Psoas muscle (tissue), 8 donors: ENCODE results near the gene MNX1. TPM values are rescaled to one million over a fixed set of nuclear protein-coding genes. Genes with fewer than 3 reads are reported as not detected.

Experiments
- ATAC-seq, 4 donors: fragments of 200-7000 bp; cut with Tn5 transposase; one replicate each; pipeline ENCODE4 v1.9.1; 2020; ENCODE audit warnings: moderate library complexity in 3 of 4, mild to moderate bottlenecking in 2 of 4
- DNase-seq, 2 donors: peaks; one replicate each; pipeline ENCODE4 v3.0.0-alpha.2; 2020
- H3K27ac ChIP-seq: fragments of 200-600 bp; one replicate; pipeline ENCODE4 v1.8.0; 2022
- H3K27me3 ChIP-seq, 3 donors: fragments of 200-600 bp in 1 of 3; one replicate each; pipeline versions ENCODE4 v1.6.1 to v1.8.0; 2013 to 2022; ENCODE audit warnings: low read length in 2 of 3, mild to moderate bottlenecking in 2 of 3, moderate library complexity in 1 of 3; ENCODE audit not compliant: insufficient read depth in 3 of 3
- H3K36me3 ChIP-seq, 2 donors: fragments of 200-600 bp in 1 of 2; one replicate each; pipeline versions ENCODE4 v1.6.1 to v1.8.0; 2013 to 2022; ENCODE audit warnings: low read depth in 1 of 2, mild to moderate bottlenecking in 1 of 2, moderate library complexity in 1 of 2; ENCODE audit not compliant: insufficient read depth in 1 of 2
- H3K4me1 ChIP-seq: fragments of 200-600 bp; one replicate; pipeline ENCODE4 v1.8.0; 2022
- H3K4me3 ChIP-seq: fragments of 200-600 bp; one replicate; pipeline ENCODE4 v1.8.0; 2022; ENCODE audit warnings: mild to moderate bottlenecking
- H3K9me3 ChIP-seq: fragments of 200-600 bp; one replicate; pipeline ENCODE4 v1.8.0; 2022
- CTCF ChIP-seq: fragments of 200-600 bp; IDR thresholded peaks from one replicate; pipeline ENCODE4 v1.8.0; 2022; ENCODE audit warnings: antibody characterized with exemption
- WGBS, 3 donors: extraction: QIAGEN DNeasy Blood & Tissue Kit; methylation state at CpG; one replicate each; pipeline versions ENCODE4 v1.1.6 to v1.1.7; 2013; 5-methylcytosine and 5-hydroxymethylcytosine counted together
- intact Hi-C, 2 donors: fragments of 100-400 bp; cut with DNase I; formaldehyde crosslinking; loops; one replicate each; pipeline versions ENCODE4 v1.11.0 to v1.14.2; 2022
- polyA plus RNA-seq, 3 donors: library from polyadenylated mRNA; stranded (reverse); fragments of 200-250 nt; gene quantifications; one replicate each; pipeline ENCODE4 v1.2.3, GENCODE V29; 2013
- total RNA-seq, 4 donors: library from RNA; stranded (reverse); fragmentation: NEBNext Ultra II Directional in 2 of 4; extraction: Animal tissue kit (Norgen Biotek cat#: 25700) in 2 of 4; gene quantifications; one replicate each; pipeline versions ENCODE4 v1.2.1 to v1.2.4, GENCODE V29; 2021 to 2023
- donor health status: healthy with polysubstance abuse.
- donor health status: DM: no; HTN: no; CAD: no; lungs with moderate emphysema.
- donor health status: Bipolar disorder and iron deficiency.
- donor health status: healthy.
- donor health status: DM: yes; HTN: yes; CAD: no.
- donor health status: DM: no; HTN: no; CAD: no.
- donor health status: DM: no; HTN: no; CAD: no.
- donor health status: DM: yes; HTN: yes; CAD: no.

Gene MNX1
- total and polyA plus RNA-seq, 7 donors = not detected

GRCh38 chr7:157032128-157032527 is 21.7 kb upstream of the MNX1 start:
- Histone ChIP-seq H3K27ac (no peak overlapping the region), H3K9me3 (no peaks in the 10 kb centered on the region), H3K4me3 (no peak overlapping the region), H3K4me1 (no peaks in the 10 kb centered on the region), H3K36me3 (no peaks in the 10 kb centered on the region), H3K27me3 (peaks cover 0 to 61% (median 10%) of the 10 kb centered on the region in 3 donors)
- no peak for DNase-seq
- WGBS, 3 donors = 54 to 64% (median 59%) methylated on average over 4 of the region's 4 CpGs
- no peak for TF ChIP-seq CTCF
- ATAC-seq = no peak
- intact Hi-C loops = no loop called here

GRCh38 chr7:157028199-157028903 is 17.9 kb upstream of the MNX1 start:
- Histone ChIP-seq H3K9me3 (no peaks in the 10 kb centered on the region), H3K27me3 (peaks cover 0 to 78% (median 12%) of the 10 kb centered on the region in 3 donors), H3K36me3 (no peaks in the 10 kb centered on the region), H3K27ac (no peak overlapping the region), H3K4me3 (no peak overlapping the region), H3K4me1 (no peaks in the 10 kb centered on the region)
- TF ChIP-seq CTCF = no peak
- no peak for DNase-seq
- no peak for ATAC-seq
- intact Hi-C loops = no loop called here
- WGBS, 3 donors = 45 to 51% (median 47%) methylated on average over 16 of the region's 16 CpGs

- no peaks in the 10 kb centered on the region for H3K9me3 ChIP-seq
- ATAC-seq (no peak), DNase-seq (no peak)
- H3K36me3 ChIP-seq = no peaks in the 10 kb centered on the region
- 75 to 78% (median 77%) methylated on average over 11 of the region's 11 CpGs for WGBS, 3 donors
- no peak overlapping the region for H3K4me3 ChIP-seq
- no peak overlapping the region for H3K27ac ChIP-seq
- TF ChIP-seq CTCF = no peak
- no peaks in the 10 kb centered on the region for H3K4me1 ChIP-seq
- intact Hi-C loops = no loop called here
- peaks cover 0 to 79% (median 16%) of the 10 kb centered on the region in 3 donors for H3K27me3 ChIP-seq
Measured at GRCh38 chr7:157027568-157028198, 17.2 kb upstream of the MNX1 start.

- ATAC-seq (no peak), DNase-seq (no peak)
- TF ChIP-seq CTCF = no peak
- intact Hi-C loops = no loop called here
- Histone ChIP-seq H3K9me3 (no peaks in the 10 kb centered on the region), H3K4me3 (no peak overlapping the region), H3K27ac (no peak overlapping the region), H3K4me1 (peaks cover 12% of the 10 kb centered on the region), H3K27me3 (peaks cover 0 to 93% (median 38%) of the 10 kb centered on the region in 3 donors), H3K36me3 (no peaks in the 10 kb centered on the region)
- 80 to 84% (median 84%) methylated on average over 3 of the region's 3 CpGs for WGBS, 3 donors
Measured at GRCh38 chr7:157024716-157025115, 14.3 kb upstream of the MNX1 start.

- H3K27me3 ChIP-seq = peaks cover 0 to 93% (median 46%) of the 10 kb centered on the region in 3 donors
- intact Hi-C loops = no loop called here
- TF ChIP-seq CTCF = no peak
Measured at GRCh38 chr7:157023589-157023905, 13.1 kb upstream of the MNX1 start.

More at GRCh38 chr7:157023589-157023905, 13.1 kb upstream of the MNX1 start:
- H3K4me3 ChIP-seq = no peak overlapping the region
- no peak overlapping the region for H3K27ac ChIP-seq
- ATAC-seq (no peak), DNase-seq (no peak)
- 4 to 6% (median 5%) methylated on average over 4 of the region's 4 CpGs for WGBS, 3 donors
- no peaks in the 10 kb centered on the region for H3K36me3 ChIP-seq
- H3K9me3 ChIP-seq = no peaks in the 10 kb centered on the region
- peaks cover 12% of the 10 kb centered on the region for H3K4me1 ChIP-seq
